HepG2 (cell line): Measurements from ENCODE around the gene MOK. TPM values are rescaled to one million over a fixed set of nuclear protein-coding genes. Genes with fewer than 3 reads are reported as not detected.

Source experiments
- ATAC-seq: fragments of 200-7000 bp; cut with Tn5 transposase; 3 replicates; pipeline ENCODE4 v1.9.1; 2020; ENCODE audit warnings: mild to moderate bottlenecking, moderate library complexity
- BruUV-seq: library from RNA; stranded (reverse); fragments of 400-500 nt; replicated peaks from 2 replicates; lab custom pipeline; 2021; lab: Mats Ljungman, UMichigan
- CTCF ChIA-PET: fragments of 300-600 bp; formaldehyde crosslinking; extraction: SDS; loops from one replicate; lab custom pipeline; 2021; ENCODE audit warnings: low total read pairs, inconsistent platforms, low intra/inter-chr PET ratio; lab: Yijun Ruan, JAX
- POLR2A ChIA-PET: fragments of 350-600 bp; sonication (Branson Sonifier 250); formaldehyde crosslinking; loops from one replicate; lab custom pipeline; 2020; ENCODE audit warnings: antibody characterized with exemption, inconsistent platforms; lab: Yijun Ruan, JAX
- DNase-seq: peaks from one replicate; pipeline ENCODE4 v3.0.0-alpha.2; 2015; ENCODE audit warnings: low spot score
- FAIRE-seq: peaks from 3 replicates; lab custom pipeline; 2011; peaks lifted over from hg19 to GRCh38; lab: Jason Lieb, UNC
- H2AFZ ChIP-seq: one replicate; pipeline ENCODE4 v1.6.1; 2011; ENCODE audit warnings: low read length, inconsistent platforms
- H3K27ac ChIP-seq: fragments of 300-600 bp; 3 replicates; pipeline ENCODE4 v1.8.0; 2011; ENCODE audit warnings: mixed run types, mild to moderate bottlenecking, mixed read lengths, low read length, inconsistent platforms; ENCODE audit not compliant: insufficient read depth; ENCODE audit errors: extremely low read length
- H3K27me3 ChIP-seq, 2 experiments: fragments of 200-600 bp in 1 of 2; 2 replicates in 1 of 2; 3 replicates in 1 of 2; pipeline versions ENCODE4 v1.6.0 to v1.8.0; 2011; ENCODE audit warnings: low read length in 2 of 2, mild to moderate bottlenecking in 2 of 2, moderate library complexity in 2 of 2, inconsistent platforms in 1 of 2; ENCODE audit not compliant: insufficient read depth in 2 of 2, control insufficient read depth in 1 of 2
- H3K36me3 ChIP-seq, 2 experiments: fragments of 200-600 bp in 1 of 2; replicated peaks in 1 of 2; 2 replicates in 1 of 2; 3 replicates in 1 of 2; pipeline versions ENCODE4 v1.5.1 to v1.8.0; 2011; ENCODE audit warnings: low read length in 2 of 2, inconsistent platforms in 1 of 2; ENCODE audit not compliant: insufficient read depth in 2 of 2, control insufficient read depth in 1 of 2
- H3K4me1 ChIP-seq: 2 replicates; pipeline ENCODE4 v1.5.1; 2012; ENCODE audit warnings: low read length, inconsistent platforms; ENCODE audit not compliant: insufficient read depth
- H3K4me2 ChIP-seq: 2 replicates; pipeline ENCODE4 v1.6.0; 2011; ENCODE audit warnings: low read depth, low read length, inconsistent platforms
- H3K4me3 ChIP-seq, 3 experiments: fragments of 200-600 bp in 1 of 3; sonication (generic), shearing (Covaris generic) in 1 of 3; replicated peaks in 1 of 3; 2 replicates each; pipeline ENCODE4 v1.5.1; 2011 to 2016; ENCODE audit warnings: low read length in 3 of 3, inconsistent platforms in 2 of 3, low read depth in 2 of 3, mild to moderate bottlenecking in 2 of 3, control low read depth in 1 of 3, mixed read lengths in 1 of 3; ENCODE audit not compliant: insufficient read depth in 1 of 3
- H3K79me2 ChIP-seq: one replicate; pipeline ENCODE4 v1.6.1; 2011; ENCODE audit warnings: low read length, inconsistent platforms; ENCODE audit not compliant: insufficient read depth
- H3K9ac ChIP-seq: 2 replicates; pipeline ENCODE4 v1.6.0; 2011; ENCODE audit warnings: mild to moderate bottlenecking, low read depth, low read length, inconsistent platforms; ENCODE audit not compliant: insufficient read depth
- H3K9me3 ChIP-seq: 2 replicates; pipeline ENCODE4 v1.5.1; 2012; ENCODE audit warnings: mild to moderate bottlenecking, low read length
- H4K20me1 ChIP-seq: 2 replicates; pipeline ENCODE4 v1.6.0; 2011; ENCODE audit warnings: inconsistent platforms, mild to moderate bottlenecking, low read length, moderate library complexity; ENCODE audit not compliant: insufficient read depth
- CHD4 ChIP-seq: fragments of 200-600 bp; sonication (generic); IDR thresholded peaks from 2 replicates; pipeline ENCODE4 v1.7.0; 2017; ENCODE audit warnings: mild to moderate bottlenecking, low read length, borderline replicate concordance
- GATAD2A ChIP-seq: IDR thresholded peaks from 2 replicates; pipeline ENCODE4 v1.6.1; 2016
- HDAC2 ChIP-seq: sonication (generic); formaldehyde crosslinking; IDR thresholded peaks from 2 replicates; pipeline ENCODE4 v1.4.0; 2020; ENCODE audit warnings: missing genetic modification reagents
- JARID2 ChIP-seq: sonication (generic); formaldehyde crosslinking; IDR thresholded peaks from 2 replicates; pipeline ENCODE4 v1.8.1; 2023; ENCODE audit warnings: missing genetic modification reagents, inconsistent platforms; ENCODE audit not compliant: insufficient replicate concordance
- KAT8 ChIP-seq: IDR thresholded peaks from 2 replicates; pipeline ENCODE4 v1.6.1; 2016; ENCODE audit warnings: missing genetic modification reagents, missing compliant biosample characterization
- KMT2A ChIP-seq: sonication (generic); formaldehyde crosslinking; IDR thresholded peaks from 2 replicates; pipeline ENCODE4 v1.4.0; 2020; ENCODE audit warnings: missing genetic modification reagents
- LCORL ChIP-seq, 2 experiments: fragments of 450-650 bp in 1 of 2; sonication (generic) in 1 of 2; formaldehyde crosslinking in 1 of 2; IDR thresholded peaks; 2 replicates each; pipeline versions ENCODE4 v1.5.0 to v1.6.1; 2017 to 2020; ENCODE audit warnings: antibody characterized with exemption in 1 of 2, missing genetic modification reagents in 1 of 2
- MED1 ChIP-seq: sonication (generic); formaldehyde crosslinking; IDR thresholded peaks from 2 replicates; pipeline ENCODE4 v1.4.0; 2020; ENCODE audit warnings: missing genetic modification reagents
- MLX ChIP-seq: IDR thresholded peaks from 2 replicates; pipeline ENCODE4 v1.6.1; 2016
- PHF8 ChIP-seq: sonication (generic); formaldehyde crosslinking; IDR thresholded peaks from 2 replicates; pipeline ENCODE4 v1.5.0; 2020; ENCODE audit warnings: missing genetic modification reagents
- SAP130 ChIP-seq: IDR thresholded peaks from 2 replicates; pipeline ENCODE4 v1.6.1; 2016; ENCODE audit warnings: low read depth
- STAG1 ChIP-seq: sonication (generic); formaldehyde crosslinking; IDR thresholded peaks from 2 replicates; pipeline ENCODE4 v1.4.0; 2020; ENCODE audit warnings: missing genetic modification reagents
- ZNF251 ChIP-seq: sonication (generic); formaldehyde crosslinking; IDR thresholded peaks from 2 replicates; pipeline ENCODE4 v1.9.0; 2021; ENCODE audit warnings: mild to moderate bottlenecking, missing genetic modification reagents
- ZNF562 ChIP-seq: sonication (generic); formaldehyde crosslinking; IDR thresholded peaks from 2 replicates; pipeline ENCODE4 v1.8.0; 2022; ENCODE audit warnings: missing genetic modification reagents, borderline replicate concordance
- ZNF775 ChIP-seq: sonication (generic); formaldehyde crosslinking; IDR thresholded peaks from 2 replicates; pipeline ENCODE4 v1.4.0; 2020; ENCODE audit warnings: missing genetic modification reagents, mild to moderate bottlenecking, moderate library complexity, borderline replicate concordance
- ZNF891 ChIP-seq: sonication (generic); formaldehyde crosslinking; IDR thresholded peaks from 2 replicates; pipeline ENCODE4 v1.5.0; 2020; ENCODE audit warnings: mild to moderate bottlenecking, missing genetic modification reagents
- WGBS: methylation state at CpG from one replicate; pipeline ENCODE4 v1.1.6; 2017; ENCODE audit warnings: low lambda C conversion rate; 5-methylcytosine and 5-hydroxymethylcytosine counted together
- in situ Hi-C: cut with HindIII; loops from 2 replicates; pipeline ENCODE4 v1.10.0; 2017; ENCODE audit warnings: low pct_unique_long_range_greater_than_20kb; ENCODE audit not compliant: extremely low pct_ligation_motif_present
- intact Hi-C: fragments of 100-400 bp; cut with micrococcal nuclease; formaldehyde crosslinking; loops from one replicate; pipeline ENCODE4 v1.10.0; 2022; ENCODE audit not compliant: unreplicated experiment
- polyA plus RNA-seq, 8 experiments: library from polyadenylated mRNA; depleted of rRNA in 3 of 8; stranded (reverse) in 7 of 8; unstranded in 1 of 8; fragments of >200 nt; fragmentation: Illumina TruSeq in 4 of 8; extraction: Trizol in 4 of 8; gene quantifications; 2 replicates each; pipeline versions ENCODE4 v1.2.1 to v1.2.3, GENCODE V29; 2011 to 2016; ENCODE audit warnings: low read depth in 4 of 8, missing spikeins in 1 of 8, mixed read lengths in 1 of 8; ENCODE audit not compliant: insufficient read depth in 1 of 8
- total RNA-seq, 5 experiments: library from RNA; depleted of rRNA; stranded (reverse); fragments of >200 nt; fragmentation: Illumina TruSeq; extraction: Trizol; gene quantifications; 2 replicates each; pipeline ENCODE4 v1.2.3, GENCODE V29; 2016; ENCODE audit warnings: low read depth in 1 of 5
- TF ChIP-seq, protein P1 (sequence below): fragments of 450-650 bp; IDR thresholded peaks from 2 replicates; pipeline ENCODE4 v1.6.1; 2017
- TF ChIP-seq, protein P2 (sequence below): sonication (generic); formaldehyde crosslinking; IDR thresholded peaks from 2 replicates; pipeline ENCODE4 v1.8.0; 2022; ENCODE audit warnings: mild to moderate bottlenecking, missing genetic modification reagents, moderate library complexity
- TF ChIP-seq, protein P3 (sequence below): sonication (generic); formaldehyde crosslinking; IDR thresholded peaks from 2 replicates; pipeline ENCODE4 v1.5.0; 2020; ENCODE audit warnings: mild to moderate bottlenecking, missing genetic modification reagents, moderate library complexity

The MOK gene
- total and polyA plus RNA-seq, 2 of the 13 experiments (the other 11 are each of a cell fraction or from before 2014, with no cell fraction given) = 15.3 to 16.9 TPM

- H3K79me2 ChIP-seq = peaks cover 7% of the 10 kb centered on the region
- no peaks in the 10 kb centered on the region for H4K20me1 ChIP-seq
- no peaks in the 10 kb centered on the region for H3K27me3 ChIP-seq
- DNase-seq = peak; percentile 71
- peak; percentile 46 for FAIRE-seq
- no peak overlapping the region for H2AFZ ChIP-seq
- intact Hi-C loops = loop anchor here (5.0 kb wide), 2 partner anchors 269 to 361 kb away; partner anchors contain the start of genes DYNC1H1 and RCOR1
- no peak overlapping the region for H3K4me3 ChIP-seq
- H3K9me3 ChIP-seq = no peaks in the 10 kb centered on the region
- CTCF ChIA-PET = no interaction called here
- peak overlapping the region; percentile 96 for H3K27ac ChIP-seq
- in situ Hi-C loops = no loop called here
- POLR2A ChIA-PET = interaction anchor here (1.0 kb wide), 1 partner anchor 18 kb away, joined by 3 read pairs; the partner anchor contains the start of gene MOK
- peak overlapping the region; percentile 9; the same call in 1 of the 2 replicates for H3K4me2 ChIP-seq
- peaks cover 0 to 1% of the 10 kb centered on the region in 2 experiments; a peak in 2 of 5 replicates for H3K36me3 ChIP-seq
- H3K9ac ChIP-seq = peak overlapping the region; percentile 98
- BruUV-seq = no TSS peak
- 0 out of 3 replicates have a peak, but pooled peaks have one; percentile 14 for ATAC-seq
- 82% methylated on average over 5 of the region's 8 CpGs for WGBS
- peaks cover 60% of the 10 kb centered on the region for H3K4me1 ChIP-seq
- TF ChIP-seq, protein P1, sequence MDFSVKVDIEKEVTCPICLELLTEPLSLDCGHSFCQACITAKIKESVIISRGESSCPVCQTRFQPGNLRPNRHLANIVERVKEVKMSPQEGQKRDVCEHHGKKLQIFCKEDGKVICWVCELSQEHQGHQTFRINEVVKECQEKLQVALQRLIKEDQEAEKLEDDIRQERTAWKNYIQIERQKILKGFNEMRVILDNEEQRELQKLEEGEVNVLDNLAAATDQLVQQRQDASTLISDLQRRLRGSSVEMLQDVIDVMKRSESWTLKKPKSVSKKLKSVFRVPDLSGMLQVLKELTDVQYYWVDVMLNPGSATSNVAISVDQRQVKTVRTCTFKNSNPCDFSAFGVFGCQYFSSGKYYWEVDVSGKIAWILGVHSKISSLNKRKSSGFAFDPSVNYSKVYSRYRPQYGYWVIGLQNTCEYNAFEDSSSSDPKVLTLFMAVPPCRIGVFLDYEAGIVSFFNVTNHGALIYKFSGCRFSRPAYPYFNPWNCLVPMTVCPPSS = no peak
- TF ChIP-seq KMT2A (CRISPR knock-in tag) (0 out of 2 replicates have a peak, but pooled peaks have one; percentile 26), ZNF891 (CRISPR knock-in tag) (no peak), HDAC2 (CRISPR knock-in tag) (0 out of 2 replicates have a peak, but pooled peaks have one; percentile 40), STAG1 (CRISPR knock-in tag) (peak; percentile 39), JARID2 (CRISPR knock-in tag) (no peak), LCORL (IDR thresholded peaks at IDR 0.05) (no peak), LCORL (CRISPR knock-in tag; IDR thresholded peaks at IDR 0.05) (0 out of 2 replicates have a peak, but pooled peaks have one; percentile 30), SAP130 (peak; percentile 22; the same call in 1 of the 2 replicates), GATAD2A (peak; percentile 50), MLX (no peak), ZNF562 (no peak), CHD4 (peak; percentile 40; the same call in 1 of the 2 replicates), ZNF251 (no peak), PHF8 (0 out of 2 replicates have a peak, but pooled peaks have one; percentile 22), KAT8 (CRISPR knock-in tag) (0 out of 2 replicates have a peak, but pooled peaks have one; percentile 33), ZNF775 (CRISPR knock-in tag) (no peak), MED1 (CRISPR knock-in tag) (0 out of 2 replicates have a peak, but pooled peaks have one; percentile 5)
- TF ChIP-seq, protein P2, sequence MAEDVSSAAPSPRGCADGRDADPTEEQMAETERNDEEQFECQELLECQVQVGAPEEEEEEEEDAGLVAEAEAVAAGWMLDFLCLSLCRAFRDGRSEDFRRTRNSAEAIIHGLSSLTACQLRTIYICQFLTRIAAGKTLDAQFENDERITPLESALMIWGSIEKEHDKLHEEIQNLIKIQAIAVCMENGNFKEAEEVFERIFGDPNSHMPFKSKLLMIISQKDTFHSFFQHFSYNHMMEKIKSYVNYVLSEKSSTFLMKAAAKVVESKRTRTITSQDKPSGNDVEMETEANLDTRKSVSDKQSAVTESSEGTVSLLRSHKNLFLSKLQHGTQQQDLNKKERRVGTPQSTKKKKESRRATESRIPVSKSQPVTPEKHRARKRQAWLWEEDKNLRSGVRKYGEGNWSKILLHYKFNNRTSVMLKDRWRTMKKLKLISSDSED (CRISPR knock-in tag) = no peak
- TF ChIP-seq, protein P3, sequence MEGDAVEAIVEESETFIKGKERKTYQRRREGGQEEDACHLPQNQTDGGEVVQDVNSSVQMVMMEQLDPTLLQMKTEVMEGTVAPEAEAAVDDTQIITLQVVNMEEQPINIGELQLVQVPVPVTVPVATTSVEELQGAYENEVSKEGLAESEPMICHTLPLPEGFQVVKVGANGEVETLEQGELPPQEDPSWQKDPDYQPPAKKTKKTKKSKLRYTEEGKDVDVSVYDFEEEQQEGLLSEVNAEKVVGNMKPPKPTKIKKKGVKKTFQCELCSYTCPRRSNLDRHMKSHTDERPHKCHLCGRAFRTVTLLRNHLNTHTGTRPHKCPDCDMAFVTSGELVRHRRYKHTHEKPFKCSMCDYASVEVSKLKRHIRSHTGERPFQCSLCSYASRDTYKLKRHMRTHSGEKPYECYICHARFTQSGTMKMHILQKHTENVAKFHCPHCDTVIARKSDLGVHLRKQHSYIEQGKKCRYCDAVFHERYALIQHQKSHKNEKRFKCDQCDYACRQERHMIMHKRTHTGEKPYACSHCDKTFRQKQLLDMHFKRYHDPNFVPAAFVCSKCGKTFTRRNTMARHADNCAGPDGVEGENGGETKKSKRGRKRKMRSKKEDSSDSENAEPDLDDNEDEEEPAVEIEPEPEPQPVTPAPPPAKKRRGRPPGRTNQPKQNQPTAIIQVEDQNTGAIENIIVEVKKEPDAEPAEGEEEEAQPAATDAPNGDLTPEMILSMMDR (CRISPR knock-in tag) = peak; percentile 61
These were observed 18.1 kb upstream of the MOK start for GRCh38 chr14:102323102-102323501.
